ENCODE results near the gene C9orf50.

DNA sequence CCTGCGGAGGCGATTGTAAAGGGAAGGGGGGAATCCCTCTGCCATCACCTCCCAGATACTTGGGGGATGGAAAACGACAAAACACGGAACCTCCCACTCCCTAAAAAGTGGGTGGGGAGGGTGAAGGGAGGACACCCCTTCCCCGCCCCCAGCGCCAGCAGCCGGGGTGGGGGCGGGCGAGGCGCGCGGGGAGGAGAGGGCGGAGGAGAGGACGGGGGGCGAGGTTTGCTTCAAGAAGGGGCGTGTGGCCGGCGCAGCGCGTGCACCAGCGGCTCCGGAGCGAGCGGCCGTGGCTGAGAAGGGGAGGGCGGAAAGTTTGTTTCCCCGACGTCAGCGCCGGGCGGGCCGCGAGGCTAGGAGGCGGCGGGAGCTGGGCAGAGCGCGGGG lies 44.5 kb upstream of the C9orf50 start, which contains the start of gene PRRX2:
- TF ChIP-seq, protein P1, sequence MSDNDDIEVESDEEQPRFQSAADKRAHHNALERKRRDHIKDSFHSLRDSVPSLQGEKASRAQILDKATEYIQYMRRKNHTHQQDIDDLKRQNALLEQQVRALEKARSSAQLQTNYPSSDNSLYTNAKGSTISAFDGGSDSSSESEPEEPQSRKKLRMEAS (IDR thresholded peaks at IDR 0.05; ENCODE audit: low read depth, low read length): no peak
- TF ChIP-seq CTCF (IDR thresholded peaks at IDR 0.05; ENCODE audit: low read depth, low read length): no peak
- TF ChIP-seq MYC (IDR thresholded peaks at IDR 0.05; ENCODE audit: low read depth, low read length): no peak

Data from NB4 (cell line).